ENCODE results near the gene DENND2A.
"Not testable (repeated sequence)": the region's sequence is repeated elsewhere in the genome, so short reads cannot be mapped to it uniquely, and the experiment has no call there.

The DENND2A gene, protein sequence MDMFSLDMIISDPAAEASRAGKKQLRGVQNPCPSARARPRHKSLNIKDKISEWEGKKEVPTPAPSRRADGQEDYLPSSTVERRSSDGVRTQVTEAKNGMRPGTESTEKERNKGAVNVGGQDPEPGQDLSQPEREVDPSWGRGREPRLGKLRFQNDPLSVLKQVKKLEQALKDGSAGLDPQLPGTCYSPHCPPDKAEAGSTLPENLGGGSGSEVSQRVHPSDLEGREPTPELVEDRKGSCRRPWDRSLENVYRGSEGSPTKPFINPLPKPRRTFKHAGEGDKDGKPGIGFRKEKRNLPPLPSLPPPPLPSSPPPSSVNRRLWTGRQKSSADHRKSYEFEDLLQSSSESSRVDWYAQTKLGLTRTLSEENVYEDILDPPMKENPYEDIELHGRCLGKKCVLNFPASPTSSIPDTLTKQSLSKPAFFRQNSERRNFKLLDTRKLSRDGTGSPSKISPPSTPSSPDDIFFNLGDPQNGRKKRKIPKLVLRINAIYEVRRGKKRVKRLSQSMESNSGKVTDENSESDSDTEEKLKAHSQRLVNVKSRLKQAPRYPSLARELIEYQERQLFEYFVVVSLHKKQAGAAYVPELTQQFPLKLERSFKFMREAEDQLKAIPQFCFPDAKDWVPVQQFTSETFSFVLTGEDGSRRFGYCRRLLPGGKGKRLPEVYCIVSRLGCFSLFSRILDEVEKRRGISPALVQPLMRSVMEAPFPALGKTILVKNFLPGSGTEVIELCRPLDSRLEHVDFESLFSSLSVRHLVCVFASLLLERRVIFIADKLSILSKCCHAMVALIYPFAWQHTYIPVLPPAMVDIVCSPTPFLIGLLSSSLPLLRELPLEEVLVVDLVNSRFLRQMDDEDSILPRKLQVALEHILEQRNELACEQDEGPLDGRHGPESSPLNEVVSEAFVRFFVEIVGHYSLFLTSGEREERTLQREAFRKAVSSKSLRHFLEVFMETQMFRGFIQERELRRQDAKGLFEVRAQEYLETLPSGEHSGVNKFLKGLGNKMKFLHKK

DNA sequence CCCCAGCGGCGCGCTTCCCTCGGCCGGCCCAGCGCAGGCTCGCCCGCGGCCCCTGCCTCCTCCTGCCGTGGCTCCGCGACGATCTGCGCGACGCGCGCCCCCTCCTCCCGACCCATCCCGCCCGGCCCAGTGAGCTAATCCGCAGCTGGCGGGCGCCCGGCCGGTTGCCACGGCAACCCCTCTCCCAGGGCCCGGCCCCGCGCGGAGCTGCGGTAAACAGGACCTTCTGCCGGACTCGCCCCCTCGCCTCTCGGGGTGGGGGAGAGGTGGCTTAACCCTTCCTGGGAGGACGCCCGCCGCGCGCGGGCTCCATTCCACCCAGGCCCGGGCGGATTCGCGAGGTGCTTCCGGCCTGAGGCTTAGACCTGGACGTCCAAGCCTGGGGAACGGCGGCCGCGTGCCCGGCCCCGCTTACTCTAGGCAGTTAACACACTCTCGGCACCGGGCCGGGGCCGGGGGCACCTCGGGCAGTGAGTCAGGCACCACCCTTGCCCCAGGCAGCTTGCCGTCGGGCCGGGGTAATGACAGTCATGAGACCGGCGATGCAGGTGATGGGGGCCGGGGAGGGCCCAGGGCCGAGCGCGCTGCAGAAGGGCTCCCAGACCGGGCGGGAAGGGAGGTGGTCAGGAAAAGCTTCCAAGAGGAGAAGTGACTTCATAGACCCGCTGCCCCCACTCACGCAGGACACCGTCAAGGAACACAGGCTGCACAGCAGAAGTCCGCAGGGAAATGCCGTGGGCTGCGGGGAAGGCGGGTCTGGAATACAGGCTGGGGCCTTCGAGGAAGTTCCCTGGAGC lies at the start of gene DENND2A:
TSS of gene DENND2A (minus strand) at position 87 of the 797 bp plus-strand sequence. CDS start 38,416 bp downstream, outside the sequence.
- no peak for DNase-seq

DNA sequence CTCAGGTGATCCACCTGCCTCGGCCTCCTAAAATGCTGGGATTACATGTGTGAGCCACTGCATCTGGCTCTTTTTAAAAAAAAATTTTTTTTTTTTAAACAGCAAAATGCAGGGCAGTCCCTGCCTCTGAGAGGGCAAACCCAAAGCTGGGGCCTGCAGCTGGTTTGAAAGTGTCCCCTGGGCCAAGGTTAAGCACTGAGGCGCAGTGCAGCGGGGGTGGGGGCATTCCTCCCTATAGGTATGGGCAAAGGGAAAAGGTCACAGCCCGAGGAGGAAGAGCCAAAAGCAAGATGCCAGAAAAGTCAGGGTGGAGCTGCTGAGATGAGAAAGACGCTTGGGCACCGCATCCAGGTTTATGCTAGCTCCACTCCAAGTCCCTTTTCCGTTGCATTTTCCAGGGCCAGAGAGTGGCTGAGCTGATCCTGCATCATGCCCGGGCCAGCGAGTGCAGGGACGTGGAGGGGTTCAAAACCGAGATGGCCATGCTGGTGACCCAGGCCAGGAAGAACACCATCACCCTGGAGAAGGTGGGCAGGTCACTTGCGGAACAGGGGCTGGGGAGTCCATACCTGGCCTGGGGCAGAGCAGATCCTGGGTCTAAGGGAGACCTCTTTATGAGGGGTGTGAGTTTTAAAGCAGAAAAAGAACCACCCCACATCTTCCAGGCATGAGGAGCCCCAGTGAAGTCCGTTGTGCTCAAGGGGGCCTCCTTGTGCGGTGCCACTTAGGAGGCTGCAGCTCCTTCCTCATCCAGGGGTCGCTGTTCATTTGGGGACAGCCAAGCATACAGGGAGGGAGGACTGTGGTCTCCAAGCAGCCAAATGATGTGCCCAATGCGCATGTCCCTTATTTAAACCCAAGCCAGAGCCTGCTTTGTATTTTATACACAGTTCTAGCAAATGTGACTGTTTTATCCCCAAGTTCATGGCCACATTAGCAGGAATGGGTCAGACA lies 48.9 kb upstream of the DENND2A start:
- no peak for DNase-seq

DNA sequence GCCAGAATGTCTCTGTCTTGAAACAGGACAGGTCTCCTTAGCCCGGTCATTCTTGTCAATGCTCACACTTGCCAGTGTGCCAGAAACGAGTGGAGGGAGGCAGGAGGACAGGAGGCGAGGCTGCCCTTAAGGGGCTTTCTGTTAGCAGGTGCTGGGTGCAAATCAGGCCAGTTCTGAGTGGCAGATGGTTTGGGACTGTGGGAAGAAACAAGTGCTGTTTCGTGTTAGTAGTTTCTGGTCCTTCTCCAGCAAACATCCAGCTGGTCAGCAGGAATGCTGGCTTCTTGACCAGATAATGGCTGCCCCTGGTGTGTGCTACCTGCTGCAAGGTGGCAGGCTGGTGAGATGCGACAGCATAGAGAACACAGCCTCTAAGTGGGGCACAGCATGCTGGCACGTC lies 47.7 kb upstream of the DENND2A start:
- no peak for DNase-seq

DNA sequence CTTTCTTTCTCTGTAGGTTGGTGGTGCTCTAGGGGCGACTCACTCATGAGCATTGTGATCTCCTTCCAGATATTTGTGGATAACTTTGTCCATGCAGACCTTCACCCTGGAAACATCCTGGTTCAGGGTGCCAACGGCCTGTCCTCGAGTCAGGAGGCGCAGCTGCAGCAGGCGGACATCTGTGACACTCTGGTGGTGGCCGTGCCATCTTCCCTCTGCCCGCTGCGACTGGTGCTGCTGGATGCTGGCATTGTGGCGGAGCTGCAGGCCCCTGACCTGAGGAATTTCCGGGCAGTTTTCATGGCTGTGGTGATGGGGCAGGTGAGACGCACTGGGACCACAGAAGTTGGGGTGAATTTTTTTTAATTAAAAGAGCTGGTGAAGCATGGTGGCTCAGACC lies 46.3 kb upstream of the DENND2A start:
- DNase-seq, result no peak

DNA sequence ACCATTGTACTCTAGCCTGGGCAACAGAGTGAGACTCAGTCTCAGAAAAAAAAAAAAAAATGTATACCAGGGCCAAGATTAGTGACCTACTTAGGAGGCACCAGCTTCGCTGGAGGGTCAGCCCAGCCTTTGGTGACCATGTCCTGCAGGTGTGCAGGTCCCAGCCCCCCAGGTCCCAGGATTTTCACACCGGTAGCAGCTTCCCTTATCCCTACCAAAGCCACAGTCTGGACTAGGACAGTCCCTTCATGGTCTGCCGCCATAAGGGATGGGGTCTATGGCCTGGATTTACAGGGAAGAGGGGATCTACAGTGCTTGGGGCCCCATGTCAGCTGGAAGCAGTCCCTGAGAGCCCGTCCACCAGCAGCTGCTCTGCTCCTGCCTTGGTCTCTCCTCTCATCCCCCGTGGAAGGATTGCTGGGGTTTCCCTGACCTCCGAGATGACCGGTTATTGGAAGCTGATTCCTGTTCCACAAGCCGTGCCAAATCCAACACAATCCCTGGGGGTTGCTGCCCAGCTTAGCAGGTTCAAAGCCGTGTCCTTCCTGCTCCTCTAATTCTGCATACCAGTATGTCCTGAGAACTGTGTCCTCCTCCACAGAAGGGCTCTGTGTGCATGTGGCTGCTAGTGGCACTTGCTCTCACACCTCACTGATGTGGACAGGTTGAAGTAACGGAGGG lies 44.9 kb upstream of the DENND2A start:
- no peak for DNase-seq

DNA sequence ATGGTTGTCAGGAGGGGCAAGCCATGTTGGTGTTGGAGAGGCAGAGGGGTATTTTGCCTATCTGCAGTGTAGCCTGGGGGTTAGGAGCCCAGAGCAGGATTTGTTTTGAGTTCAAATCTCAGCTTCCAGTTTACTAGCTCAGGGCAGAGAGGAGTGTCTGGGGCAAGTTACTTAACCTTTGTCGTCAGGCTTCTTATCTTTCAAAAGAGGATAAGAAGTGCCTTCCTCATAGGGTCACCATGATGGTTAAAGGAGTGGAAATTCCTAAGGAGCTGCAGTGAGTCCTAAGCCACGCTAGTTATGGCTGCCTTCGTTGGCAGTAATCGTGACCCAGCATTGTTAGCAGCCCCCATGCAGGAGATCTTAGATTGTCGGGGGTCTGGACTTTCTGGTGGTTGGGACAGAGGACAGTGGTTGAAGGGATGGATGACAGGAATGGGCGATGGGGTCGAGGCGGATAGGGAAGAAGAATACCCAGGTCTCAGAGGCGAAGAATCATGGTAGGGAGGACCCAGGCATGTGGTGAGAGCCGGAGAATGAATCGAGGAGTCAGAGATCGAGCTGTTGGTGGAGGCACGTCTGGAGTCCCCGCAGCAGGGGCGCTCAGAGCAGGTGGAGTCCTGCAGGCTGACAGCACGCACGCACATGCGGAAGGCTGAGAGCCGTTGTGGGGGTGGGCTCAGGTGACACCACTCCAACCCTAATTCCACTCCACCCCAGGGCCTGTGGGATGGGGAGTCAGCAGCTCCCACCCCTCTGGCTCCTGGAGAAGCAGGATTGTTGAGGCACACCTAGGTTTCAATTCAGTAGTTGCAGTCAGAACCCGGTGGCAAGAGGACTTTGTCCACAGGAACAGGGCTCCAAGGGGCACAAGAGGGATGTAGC lies 43.7 kb upstream of the DENND2A start:
- no peak for DNase-seq

DNA sequence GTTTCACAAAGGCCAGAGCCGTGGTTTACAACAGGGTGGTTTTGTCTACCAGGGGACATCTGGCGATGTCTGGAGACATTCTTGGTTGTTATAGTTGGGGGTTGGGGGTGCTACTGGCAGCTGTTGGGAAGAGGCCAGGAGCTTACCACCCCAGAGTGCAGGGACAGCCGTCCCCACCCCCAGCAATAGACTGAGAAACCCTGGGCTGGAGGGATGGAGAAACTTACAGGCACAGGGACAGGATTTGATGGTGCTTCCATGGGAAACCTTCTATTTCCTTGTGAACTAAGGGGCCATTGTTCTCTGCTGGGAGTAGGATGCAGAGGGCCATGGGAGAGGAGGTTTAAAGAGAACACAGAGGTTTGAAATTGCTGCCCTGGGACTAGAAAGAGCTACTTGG lies 43.0 kb upstream of the DENND2A start:
- no peak for DNase-seq

DNA sequence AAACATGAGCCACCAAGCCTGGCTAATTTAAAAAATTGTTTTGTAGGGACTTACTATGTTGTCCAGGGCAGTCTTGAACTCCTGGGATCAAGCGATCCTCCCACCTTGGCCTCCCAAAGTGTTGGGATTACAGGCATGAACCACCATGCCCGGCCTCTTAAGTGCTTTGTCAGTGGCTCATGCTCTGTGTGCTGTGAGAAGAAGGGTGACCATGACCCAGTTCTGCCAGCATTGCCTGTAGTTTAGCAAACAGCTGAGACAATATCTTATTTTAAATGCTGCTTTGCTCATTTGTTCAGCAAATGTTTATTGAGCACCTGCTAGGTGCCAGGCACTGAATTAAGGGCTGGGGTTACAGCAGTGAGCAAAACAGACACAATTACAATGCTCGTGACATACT lies 41.2 kb upstream of the DENND2A start:
- no peak for DNase-seq

DNA sequence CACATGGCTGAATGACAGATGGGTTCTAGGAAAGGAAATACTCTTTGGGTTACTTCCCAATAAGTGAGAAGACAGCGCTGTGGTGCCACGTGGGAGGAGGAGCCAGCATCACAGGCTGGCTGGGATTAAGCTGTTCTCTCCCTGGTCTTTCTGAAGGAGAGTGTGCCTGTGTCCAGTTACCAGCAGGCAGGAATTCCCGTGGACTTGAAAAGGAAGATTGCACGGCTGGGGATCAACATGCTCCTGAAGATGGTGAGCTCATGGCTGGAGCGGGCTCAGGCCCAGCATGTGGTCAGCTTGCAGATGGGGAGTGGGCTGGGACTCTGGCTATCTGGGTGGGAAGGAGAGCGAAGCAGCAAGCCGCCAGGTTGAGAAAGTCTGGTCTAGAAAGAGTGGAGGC lies 40.3 kb upstream of the DENND2A start:
- no peak for DNase-seq

DNA sequence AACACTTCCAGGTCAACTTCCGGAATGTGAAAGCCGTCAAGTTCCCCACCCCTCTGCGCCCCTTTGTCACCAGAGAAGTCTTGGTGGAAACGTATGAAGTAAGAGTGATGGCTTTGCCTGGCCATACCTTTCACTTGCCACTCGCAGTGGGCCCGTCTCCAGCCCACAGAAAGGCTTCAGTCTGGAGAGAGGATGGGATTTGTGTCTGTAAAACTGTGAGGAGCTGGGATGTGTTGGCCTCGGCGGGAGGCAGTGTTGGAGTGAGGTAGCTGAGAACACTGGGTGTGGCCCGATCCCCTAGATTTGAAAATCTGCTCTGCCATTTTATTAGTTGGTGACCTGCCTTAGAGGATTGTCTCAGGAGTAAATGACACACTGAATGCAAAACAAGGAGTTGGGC lies 38.6 kb upstream of the DENND2A start:
- no peak for DNase-seq

DNA sequence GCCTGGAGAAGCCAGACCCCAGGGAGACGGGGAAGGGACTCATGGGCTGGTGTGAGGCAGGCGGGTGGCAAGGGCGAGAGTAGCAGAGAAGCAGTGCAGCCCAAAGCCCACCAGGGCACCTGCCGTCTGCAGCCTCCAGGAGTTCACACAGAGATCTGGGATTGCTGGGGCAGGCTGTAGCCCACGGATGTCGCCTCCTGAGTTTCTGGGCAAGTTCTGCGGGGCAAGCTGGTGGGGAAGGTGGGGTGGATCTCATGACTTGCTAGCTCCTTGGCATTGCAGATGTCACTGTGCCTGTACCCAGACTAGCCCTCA lies 38.2 kb upstream of the DENND2A start:
- DNase-seq, result no peak

DNA sequence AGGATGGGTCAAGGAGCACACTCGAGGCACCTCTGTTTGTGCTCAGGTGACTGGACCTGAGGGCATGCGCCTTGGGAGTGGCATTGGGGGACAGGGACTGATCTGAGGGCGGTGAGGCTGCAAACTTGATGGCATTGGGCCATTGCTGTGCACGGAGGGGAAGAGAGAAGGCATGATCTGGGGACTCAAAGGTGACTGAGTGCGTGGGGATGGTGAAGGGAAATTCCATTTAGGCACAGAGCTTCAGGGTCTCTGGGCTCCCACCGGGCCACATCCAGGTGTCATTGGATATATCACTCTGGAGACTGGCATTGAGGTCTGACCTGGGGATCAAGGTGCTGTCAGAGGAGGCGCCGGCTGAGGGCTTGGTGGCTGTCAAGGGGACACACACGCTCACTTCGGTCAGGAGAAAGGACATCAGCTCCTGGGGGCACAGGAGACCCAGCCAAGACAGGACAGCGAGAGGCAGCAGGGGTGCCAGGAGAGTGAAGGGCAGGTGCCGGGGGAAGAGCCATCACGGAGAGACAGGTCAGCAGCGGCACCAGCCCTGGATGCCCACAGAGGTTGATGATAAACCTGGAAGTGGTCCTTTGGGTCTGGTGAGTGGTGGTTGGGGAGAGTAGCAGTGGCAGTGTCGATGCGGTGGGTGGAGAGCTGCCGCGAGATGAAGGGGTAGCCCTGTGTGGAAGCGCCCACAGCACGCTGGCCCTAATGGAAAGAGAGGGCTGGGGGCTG lies 37.6 kb upstream of the DENND2A start:
- DNase-seq, result no peak

DNA sequence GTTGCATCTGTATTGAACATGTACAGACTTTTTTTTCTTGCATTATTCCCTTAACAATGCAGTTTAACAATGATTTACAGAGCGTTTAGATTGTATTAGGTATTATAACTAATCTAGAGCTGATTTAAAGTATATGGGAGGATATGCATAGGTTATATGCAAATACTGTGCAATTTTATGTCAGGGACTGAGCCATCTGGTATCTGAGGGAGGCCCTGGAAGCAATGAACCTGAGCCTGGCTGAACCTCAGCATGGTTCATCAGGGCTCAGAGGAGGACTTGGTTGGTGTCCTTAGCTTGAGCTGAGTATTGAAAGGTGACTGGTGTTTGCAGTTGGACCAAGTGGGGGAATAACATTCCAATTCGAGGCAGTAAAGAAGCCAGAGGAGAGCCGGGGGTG lies 36.9 kb upstream of the DENND2A start:
- no peak for DNase-seq

DNA sequence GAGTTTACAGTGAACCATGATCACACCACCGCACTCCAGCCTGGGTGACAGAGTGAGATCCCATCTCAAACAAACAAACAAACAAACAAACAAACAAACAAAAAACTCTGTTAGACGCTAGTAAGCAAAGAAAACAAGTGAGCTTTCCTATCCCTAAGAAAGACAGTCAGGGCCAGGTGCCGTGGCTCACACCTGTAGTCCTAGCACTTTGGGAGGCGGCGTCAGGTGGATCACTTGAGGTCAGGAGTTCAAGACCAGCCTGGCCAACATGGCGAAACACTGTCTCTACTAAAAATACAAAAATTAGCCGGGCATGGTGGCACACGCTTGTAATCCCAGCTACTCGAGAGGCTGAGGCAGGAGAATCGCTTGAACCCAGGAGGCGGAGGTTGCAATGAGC lies 36.3 kb upstream of the DENND2A start:
- DNase-seq, result not testable (repeated sequence)

DNA sequence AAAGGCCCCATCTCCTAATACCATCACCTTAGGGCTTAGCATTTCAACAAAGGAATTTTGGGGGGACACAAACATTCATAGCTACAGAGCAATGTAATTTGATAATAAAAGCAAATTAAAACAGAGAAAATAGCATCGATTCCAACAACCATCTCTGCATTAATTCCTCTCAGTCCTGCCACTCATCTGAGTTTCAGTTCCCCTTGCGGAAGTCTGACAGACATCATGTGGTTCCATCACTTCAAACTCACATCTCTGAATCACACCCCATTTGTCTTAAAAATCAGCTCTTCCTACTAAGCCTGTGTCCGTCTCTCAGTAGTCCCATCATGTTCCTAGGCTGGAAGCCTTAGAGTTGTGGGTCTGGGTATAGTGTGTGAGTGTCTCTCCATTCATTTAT lies 35.7 kb upstream of the DENND2A start:
- no peak for DNase-seq

DNA sequence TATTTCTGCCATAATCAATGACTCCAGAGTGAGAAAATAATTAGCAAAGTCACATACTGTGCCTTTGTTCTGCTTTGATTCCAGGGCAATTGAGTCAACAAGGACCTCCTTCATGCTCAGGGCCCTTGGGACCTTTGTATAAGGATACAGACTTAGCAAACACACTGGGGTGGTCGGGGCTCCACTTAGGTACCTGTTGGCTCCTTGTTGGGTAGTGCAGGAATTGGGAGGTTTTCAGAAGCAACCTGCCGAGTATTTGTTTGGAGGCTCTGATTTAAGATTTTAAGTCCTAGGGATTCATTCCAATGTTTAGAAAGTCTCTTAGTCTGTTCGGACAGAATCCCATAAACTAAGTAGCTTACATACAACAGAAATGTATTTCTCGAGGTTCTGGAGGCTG lies 35.1 kb upstream of the DENND2A start:
- DNase-seq, result no peak

DNA sequence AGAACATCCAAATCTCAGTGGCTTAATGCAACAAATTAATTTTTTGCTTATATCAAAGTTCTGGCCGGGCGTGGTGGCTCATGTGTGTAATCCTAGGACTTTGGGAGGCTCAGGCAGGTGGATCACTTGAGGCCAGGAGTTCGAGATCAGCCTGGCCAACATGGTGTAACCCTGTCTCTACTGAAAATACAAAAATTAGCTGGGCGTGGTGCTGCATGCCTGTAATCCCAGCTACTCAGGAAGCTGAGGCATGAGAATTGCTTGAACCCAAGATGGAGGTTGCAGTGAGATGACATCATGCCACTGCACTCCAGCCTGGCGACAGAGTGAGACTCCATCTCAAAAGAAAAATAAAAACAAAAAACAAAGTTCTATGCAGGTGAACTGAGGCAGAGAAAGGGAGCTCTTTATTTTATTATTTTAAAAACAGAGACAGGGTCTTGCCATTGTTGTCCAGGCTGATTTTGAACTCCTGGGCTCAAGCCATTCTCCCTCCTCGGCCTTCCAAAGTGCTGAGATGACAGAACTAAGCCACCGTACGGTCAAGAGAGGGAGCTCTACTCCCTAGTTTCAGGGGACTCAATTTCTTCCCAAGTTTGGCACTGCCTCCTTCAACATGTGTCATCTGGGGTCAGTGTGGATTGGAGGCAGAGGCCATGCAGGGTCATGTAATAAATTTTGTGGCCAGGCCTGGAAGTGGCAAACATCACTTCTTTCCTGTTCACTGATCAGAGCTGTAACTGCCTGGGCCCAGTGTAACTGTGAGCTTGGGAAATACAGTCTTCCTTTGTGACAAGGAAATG lies 34.5 kb upstream of the DENND2A start:
- DNase-seq, result peak; percentile 11

DNA sequence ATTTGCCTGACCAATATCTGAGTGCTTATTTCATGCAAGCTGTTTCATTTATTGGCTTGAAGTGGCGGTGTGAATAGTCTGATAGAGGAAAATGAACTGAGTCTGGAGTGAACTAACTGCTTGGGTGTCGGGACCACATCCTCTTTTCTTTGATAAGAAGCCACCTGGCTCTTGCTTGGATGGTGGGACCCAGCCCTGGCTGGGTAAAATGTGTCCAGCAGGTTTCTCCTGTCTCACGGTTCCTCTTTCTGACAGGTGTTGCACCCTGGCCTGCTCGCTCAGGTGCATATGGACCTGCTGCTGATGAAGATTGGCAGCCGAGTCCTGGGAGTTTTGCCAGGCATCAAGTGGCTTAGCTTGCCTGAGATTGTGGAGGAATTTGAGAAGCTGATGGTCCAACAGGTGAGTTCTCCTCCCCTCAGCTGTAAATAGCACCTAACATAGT lies 33.8 kb upstream of the DENND2A start:
- no peak for DNase-seq

DNA sequence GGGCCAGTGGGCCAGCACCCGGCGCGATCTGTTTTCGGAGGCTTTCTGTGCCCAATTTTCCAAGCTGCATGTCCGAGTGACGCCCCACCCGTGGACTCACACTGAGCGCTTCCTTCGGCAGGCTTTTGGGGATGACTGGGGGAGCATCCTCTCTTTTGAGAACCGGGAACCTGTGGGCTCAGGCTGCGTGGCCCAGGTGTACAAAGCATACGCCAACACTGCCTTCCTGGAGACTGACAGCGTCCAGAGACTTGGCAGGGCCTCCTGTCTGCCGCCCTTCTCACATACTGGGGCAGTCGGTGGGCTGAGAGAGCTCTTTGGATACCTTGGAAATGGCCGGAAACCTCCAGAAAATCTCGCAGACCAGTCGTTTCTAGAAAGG lies 33.2 kb upstream of the DENND2A start:
- no peak for DNase-seq

Measured in NK-92 treated with Interleukin-12 subunit alpha and Interleukin-12 subunit beta, amount 100 ng/mL, for 24 hours (cell line).